ENCODE data around the gene BSG. TPM values are rescaled to one million over a fixed set of nuclear protein-coding genes. Genes with fewer than 3 reads are reported as not detected.

The BSG gene
- total and polyA plus RNA-seq, 2 of the 4 experiments (the other 2 are of a cell fraction) = 130 to 698 TPM

GRCh38 chr19:538641-539428 is 33.6 kb upstream of the BSG start:
- DNase-seq (no peak), ATAC-seq (ENCODE audit: low read depth) (no peak)
- Histone ChIP-seq H3K9me1 (ENCODE audit: insufficient read depth, low read length) (peaks cover 4% of the 10 kb centered on the region), H3K36me3 (ENCODE audit: control insufficient read depth, insufficient read depth, low read length) (peaks cover 57% of the 10 kb centered on the region), H3K4me1 (ENCODE audit: control insufficient read depth, insufficient read depth, low read length) (peaks cover 6% of the 10 kb centered on the region), H3K4me2 (ENCODE audit: low read depth, low read length) (no peak overlapping the region), H3K4ac (ENCODE audit: low read depth, low read length) (no peak overlapping the region), H3K9me3 (ENCODE audit: control insufficient read depth, insufficient read depth, low read length) (no peaks in the 10 kb centered on the region), H4K20me1 (ENCODE audit: insufficient read depth, low read length) (peaks cover 37% of the 10 kb centered on the region), H3K56ac (ENCODE audit: extremely low read depth, insufficient read depth, low read length) (no peak overlapping the region), H2AK9ac (replicated peaks; ENCODE audit: low read depth, low read length, poor library complexity) (no peak overlapping the region), H2BK120ac (ENCODE audit: low read depth, low read length) (no peak overlapping the region), H3K14ac (replicated peaks; ENCODE audit: low read depth, low read length) (no peak overlapping the region), H3K9ac (ENCODE audit: low read depth, low read length) (no peak overlapping the region), H3K23ac (ENCODE audit: low read depth, low read length) (no peak overlapping the region), H3K27ac (ENCODE audit: insufficient read depth, low read length) (no peak overlapping the region), H3K18ac (ENCODE audit: low read depth, low read length) (no peak overlapping the region), H4K8ac (ENCODE audit: low read depth in 2 of 2, low read length in 2 of 2) (no peak overlapping the region), H3K27me3 (ENCODE audit: control insufficient read depth, insufficient read depth, low read length) (no peaks in the 10 kb centered on the region), H3K79me1 (ENCODE audit: low read depth in 1 of 2, low read length in 2 of 2) (peaks cover 11 to 34% of the 10 kb centered on the region in 2 experiments; a peak in 3 of 4 replicates), H2BK15ac (ENCODE audit: low read depth, low read length) (no peak overlapping the region), H4K5ac (ENCODE audit: low read depth, low read length) (no peak overlapping the region), H2BK20ac (ENCODE audit: low read depth, low read length) (no peak overlapping the region), H3K4me3 (ENCODE audit: insufficient read depth, low read depth, low read length) (no peak overlapping the region), H2AFZ (replicated peaks; ENCODE audit: low read length, poor library complexity) (peak overlapping the region; percentile 51), H2AK5ac (ENCODE audit: low read depth, low read length) (no peak overlapping the region; the same call in 1 of the 2 replicates), H4K91ac (ENCODE audit: insufficient read depth, low read depth, low read length) (no peak overlapping the region), H2BK5ac (ENCODE audit: low read depth, low read length, poor library complexity, severe bottlenecking) (no peak overlapping the region)
- in situ Hi-C loops (cut with MboI; ENCODE audit: low sequenced_read_pairs) (no loop called here), intact Hi-C loops (cut with micrococcal nuclease) (no loop called here), dilution Hi-C loops (cut with HindIII; ENCODE audit: low sequenced_read_pairs, unreplicated experiment) (no loop called here)
- BruUV-seq (replicated peaks) = no TSS peak
- 92% methylated on average over 27 of the region's 40 CpGs; no CpG with 5 or more reads in 1 of the 2 experiments for WGBS, 2 experiments (ENCODE audit: extremely low coverage in 2 of 2, insufficient read length in 1 of 2)
- TF ChIP-seq CEBPB (IDR thresholded peaks at IDR 0.05; ENCODE audit: low read depth, low read length) (no peak), BHLHE40 (IDR thresholded peaks at IDR 0.05; ENCODE audit: low read depth, low read length) (no peak), NFE2L2 (IDR thresholded peaks at IDR 0.05; ENCODE audit: low read depth, low read length) (no peak), SMC3 (IDR thresholded peaks at IDR 0.05; ENCODE audit: low read depth, low read length) (no peak)
- CTCF ChIA-PET = no interaction called here
- POLR2A ChIA-PET (ENCODE audit: unreplicated experiment) = no interaction called here
